HCT116 (cell line): ENCODE measurements around the gene HNRNPUL2.

Source experiments
- CTCF ChIP-seq, 3 experiments: fragments of 200-600 bp in 1 of 3; sonication (generic) in 1 of 3; IDR thresholded peaks in 2 of 3; conservative IDR thresholded peaks in 1 of 3; 2 replicates each; pipeline ENCODE4 v1.5.1; 2012 to 2017; ENCODE audit warnings: low read depth in 2 of 3, low read length in 2 of 3, antibody characterized with exemption in 1 of 3, borderline replicate concordance in 1 of 3, control low read depth in 1 of 3, mild to moderate bottlenecking in 1 of 3, mixed read lengths in 1 of 3, mixed run types in 1 of 3, moderate library complexity in 1 of 3; ENCODE audit not compliant: insufficient read depth in 1 of 3
- EGR1 ChIP-seq: IDR thresholded peaks from 2 replicates; pipeline ENCODE4 v1.6.1; 2012; ENCODE audit warnings: low read depth
- EZH2 ChIP-seq: fragments of 200-600 bp; sonication (generic); IDR thresholded peaks from 2 replicates; pipeline ENCODE4 v1.6.1; 2017; ENCODE audit warnings: antibody characterized with exemption, mixed run types
- EZH2phosphoT487 ChIP-seq: fragments of 200-600 bp; IDR thresholded peaks from 2 replicates; pipeline ENCODE4 v1.6.1; 2018; ENCODE audit warnings: antibody characterized with exemption, borderline replicate concordance
- FOSL1 ChIP-seq: IDR thresholded peaks from 2 replicates; pipeline ENCODE4 v1.6.1; 2012; ENCODE audit warnings: low read depth
- JUND ChIP-seq: IDR thresholded peaks from 2 replicates; pipeline ENCODE4 v1.6.1; 2012
- MAX ChIP-seq: IDR thresholded peaks from 2 replicates; pipeline ENCODE4 v1.6.1; 2012
- POLR2A ChIP-seq: IDR thresholded peaks from 2 replicates; pipeline ENCODE4 v1.7.0; 2011; ENCODE audit warnings: borderline replicate concordance; ENCODE audit not compliant: insufficient read depth, insufficient read length; ENCODE audit errors: extremely low read depth
- POLR2AphosphoS5 ChIP-seq: IDR thresholded peaks from 2 replicates; pipeline ENCODE4 v1.6.1; 2011; ENCODE audit warnings: mild to moderate bottlenecking, low read depth, low read length, moderate library complexity
- RAD21 ChIP-seq: IDR thresholded peaks from 2 replicates; pipeline ENCODE4 v1.6.1; 2012; ENCODE audit warnings: low read depth, mild to moderate bottlenecking
- SP1 ChIP-seq: IDR thresholded peaks from 2 replicates; pipeline ENCODE4 v1.6.1; 2012; ENCODE audit warnings: low read depth
- SRF ChIP-seq: IDR thresholded peaks from 2 replicates; pipeline ENCODE4 v1.6.1; 2012; ENCODE audit warnings: low read depth
- YY1 ChIP-seq: IDR thresholded peaks from 2 replicates; pipeline ENCODE4 v1.6.1; 2011; ENCODE audit warnings: low read length, low read depth, moderate library complexity, mild to moderate bottlenecking; ENCODE audit not compliant: insufficient replicate concordance; ENCODE audit errors: extremely low read depth
- ZNF274 ChIP-seq: fragments of 200-500 bp; sonication (Bioruptor generic); IDR thresholded peaks from 2 replicates; pipeline ENCODE4 v1.6.1; 2014; ENCODE audit warnings: mild to moderate bottlenecking, low read depth, low read length, inconsistent platforms

- TF ChIP-seq CTCF (IDR thresholded peaks at IDR 0.05 in 2 of 3, conservative IDR thresholded peaks at IDR 0.05 in 1 of 3; ENCODE audit: borderline replicate concordance in 1 of 3, insufficient read depth in 1 of 3, low read depth in 2 of 3, low read length in 2 of 3), result no peak
- no peak for TF ChIP-seq MAX
- TF ChIP-seq JUND, result no peak
- no peak for TF ChIP-seq POLR2A
- TF ChIP-seq EZH2phosphoT487, result no peak
- no peak for TF ChIP-seq YY1
- TF ChIP-seq SRF, result no peak
- TF ChIP-seq FOSL1, result no peak
- TF ChIP-seq EZH2, result no peak
- TF ChIP-seq SP1, result no peak
- no peak for TF ChIP-seq POLR2AphosphoS5
- TF ChIP-seq RAD21, result no peak
- no peak for TF ChIP-seq ZNF274
- TF ChIP-seq EGR1, result no peak
These were observed 38.8 kb downstream of the HNRNPUL2 start for GRCh38 chr11:62688491-62688890.
